Measurements from ENCODE around the gene PODXL. TPM values are rescaled to one million over a fixed set of nuclear protein-coding genes. Genes with fewer than 3 reads are reported as not detected.

PODXL gene
- total RNA-seq, 2 donors from 2014 or later, result 523 to 701 TPM

GRCh38 chr7:131532570-131533091 is 23.8 kb downstream of the PODXL start:
- no peaks in the 10 kb centered on the region for H3K9me3 ChIP-seq (ENCODE audit: control insufficient read depth, low read length)
- Mint-ChIP-seq H3K36me3 (ENCODE audit: low read depth) (peaks cover 61% of the 10 kb centered on the region), H3K4me1 (peaks cover 24% of the 10 kb centered on the region), H3K9me3 (no peaks in the 10 kb centered on the region), H3K27ac (peak overlapping the region; percentile 71), H3K27me3 (ENCODE audit: insufficient read depth) (no peaks in the 10 kb centered on the region), H3K4me3 (no peak overlapping the region)
- H3K27ac ChIP-seq (ENCODE audit: low read depth, low read length), result no peak overlapping the region
- no peak for DNase-seq
- no peak overlapping the region for H3K9ac ChIP-seq (ENCODE audit: extremely low read depth, low read length, poor library complexity, severe bottlenecking)
- peaks cover 78% of the 10 kb centered on the region for H3K36me3 ChIP-seq (ENCODE audit: control insufficient read depth, insufficient read depth, low read length)
- 96% methylated on average over 8 to 10 of the region's 10 CpGs for WGBS, 2 experiments (ENCODE audit: insufficient coverage in 1 of 2, insufficient read length in 1 of 2)
- H3K4me3 ChIP-seq (ENCODE audit: low read length), result no peak overlapping the region
- H3K27me3 ChIP-seq (ENCODE audit: control insufficient read depth, insufficient read depth, low read length, poor library complexity, severe bottlenecking), result no peaks in the 10 kb centered on the region
- no peak for TF ChIP-seq CTCF (conservative IDR thresholded peaks at IDR 0.05)
- peaks cover 4% of the 10 kb centered on the region for H3K4me1 ChIP-seq (ENCODE audit: control insufficient read depth, insufficient read depth, low read length)

- WGBS, 2 experiments (ENCODE audit: insufficient coverage in 1 of 2, insufficient read length in 1 of 2), result 87 to 92% methylated on average over 3 to 6 of the region's 6 CpGs
- DNase-seq, result no peak
- Histone ChIP-seq H3K36me3 (ENCODE audit: control insufficient read depth, insufficient read depth, low read length) (peaks cover 71% of the 10 kb centered on the region), H3K9ac (ENCODE audit: extremely low read depth, low read length, poor library complexity, severe bottlenecking) (no peak overlapping the region), H3K4me3 (ENCODE audit: low read length) (no peak overlapping the region), H3K9me3 (ENCODE audit: control insufficient read depth, low read length) (no peaks in the 10 kb centered on the region), H3K27me3 (ENCODE audit: control insufficient read depth, insufficient read depth, low read length, poor library complexity, severe bottlenecking) (no peaks in the 10 kb centered on the region), H3K4me1 (ENCODE audit: control insufficient read depth, insufficient read depth, low read length) (peaks cover 7% of the 10 kb centered on the region), H3K27ac (ENCODE audit: low read depth, low read length) (no peak overlapping the region)
- Mint-ChIP-seq H3K27ac (peak overlapping the region; percentile 39), H3K9me3 (no peaks in the 10 kb centered on the region), H3K4me3 (no peak overlapping the region), H3K27me3 (ENCODE audit: insufficient read depth) (no peaks in the 10 kb centered on the region), H3K4me1 (peaks cover 24% of the 10 kb centered on the region), H3K36me3 (ENCODE audit: low read depth) (peaks cover 51% of the 10 kb centered on the region)
- no peak for TF ChIP-seq CTCF (conservative IDR thresholded peaks at IDR 0.05)
Measured at GRCh38 chr7:131530137-131530536, 26.3 kb downstream of the PODXL start.

GRCh38 chr7:131529617-131530016 is 26.8 kb downstream of the PODXL start:
- H3K4me1 ChIP-seq (ENCODE audit: control insufficient read depth, insufficient read depth, low read length), result peaks cover 7% of the 10 kb centered on the region

More at GRCh38 chr7:131529617-131530016, 26.8 kb downstream of the PODXL start:
- peaks cover 72% of the 10 kb centered on the region for H3K36me3 ChIP-seq (ENCODE audit: control insufficient read depth, insufficient read depth, low read length)
- H3K4me3 Mint-ChIP-seq, result no peak overlapping the region
- peak overlapping the region; percentile 58 for H3K27ac Mint-ChIP-seq
- no peak for TF ChIP-seq CTCF (conservative IDR thresholded peaks at IDR 0.05)
- peaks cover 27% of the 10 kb centered on the region for H3K4me1 Mint-ChIP-seq
- H3K9me3 ChIP-seq (ENCODE audit: control insufficient read depth, low read length), result no peaks in the 10 kb centered on the region
- no peak overlapping the region for H3K9ac ChIP-seq (ENCODE audit: extremely low read depth, low read length, poor library complexity, severe bottlenecking)
- DNase-seq, result no peak
- H3K27me3 ChIP-seq (ENCODE audit: control insufficient read depth, insufficient read depth, low read length, poor library complexity, severe bottlenecking), result no peaks in the 10 kb centered on the region
- peaks cover 46% of the 10 kb centered on the region for H3K36me3 Mint-ChIP-seq (ENCODE audit: low read depth)
- H3K27me3 Mint-ChIP-seq (ENCODE audit: insufficient read depth), result no peaks in the 10 kb centered on the region
- no peak overlapping the region for H3K4me3 ChIP-seq (ENCODE audit: low read length)
- 89 to 91% methylated on average over 7 to 10 of the region's 11 CpGs for WGBS, 2 experiments (ENCODE audit: insufficient coverage in 1 of 2, insufficient read length in 1 of 2)
- no peak overlapping the region for H3K27ac ChIP-seq (ENCODE audit: low read depth, low read length)
- H3K9me3 Mint-ChIP-seq, result no peaks in the 10 kb centered on the region

Measured in endodermal cell (in vitro differentiated cells).